HCT116 (cell line): ENCODE results near the gene GPRIN2. TPM values are rescaled to one million over a fixed set of nuclear protein-coding genes. Genes with fewer than 3 reads are reported as not detected.

Experiments
- ATAC-seq: fragments of 200-7000 bp; cut with Tn5 transposase; 2 replicates; pipeline ENCODE4 v1.9.1; 2020; ENCODE audit warnings: mild to moderate bottlenecking, moderate library complexity
- BruUV-seq: library from RNA; stranded (reverse); fragments of 400-500 nt; replicated peaks from 2 replicates; lab custom pipeline; 2021; lab: Mats Ljungman, UMichigan
- CTCF ChIA-PET: fragments of 300-600 bp; sonication (Branson Sonifier 250); formaldehyde crosslinking; loops from one replicate; lab custom pipeline; 2021; ENCODE audit warnings: antibody characterized with exemption; lab: Charles Lee
- POLR2A ChIA-PET: fragments of 300-600, 350-600 bp; sonication (Branson Sonifier 250); formaldehyde crosslinking; loops from one replicate; lab custom pipeline; 2021; ENCODE audit warnings: antibody characterized with exemption; lab: Charles Lee
- RAD21 ChIA-PET, 2 experiments: fragments of 300-600 bp; sonication (Branson Sonifier 250); formaldehyde crosslinking; loops; one replicate each; lab custom pipeline; 2023; ENCODE audit warnings: low total read pairs in 2 of 2; ENCODE audit not compliant: uncharacterized antibody in 2 of 2, unreplicated experiment in 2 of 2, low non-redundant PET in 1 of 2; lab: Charles Lee
- DNase-seq: peaks from one replicate; pipeline ENCODE4 v3.0.0-alpha.2; 2010; ENCODE audit warnings: low read depth, low spot score
- H2AFZ ChIP-seq: fragments of 200-600 bp; shearing (Covaris generic), sonication (generic); 2 replicates; pipeline ENCODE4 v1.6.1; 2017; ENCODE audit warnings: low read depth, mixed run types, mixed read lengths, antibody characterized with exemption, low read length; ENCODE audit not compliant: poor library complexity, severe bottlenecking
- H3K27ac ChIP-seq: 2 replicates; pipeline ENCODE4 v1.5.1; 2012; ENCODE audit warnings: low read depth, low read length
- H3K27me3 ChIP-seq: fragments of 200-600 bp; sonication (generic); 2 replicates; pipeline ENCODE4 v1.6.1; 2016; ENCODE audit warnings: mixed run types, low read length, mixed read lengths; ENCODE audit not compliant: insufficient read depth
- H3K36me3 ChIP-seq, 2 experiments: fragments of 200-500 bp in 1 of 2; fragments of 200-600 bp in 1 of 2; sonication (Bioruptor generic) in 1 of 2; sonication (generic) in 1 of 2; 2 replicates each; pipeline versions ENCODE4 v1.5.1 to v1.6.1; 2014 to 2016; ENCODE audit warnings: low read length in 2 of 2, inconsistent platforms in 1 of 2, mixed read lengths in 1 of 2, mixed run types in 1 of 2; ENCODE audit not compliant: insufficient read depth in 2 of 2, control insufficient read depth in 1 of 2
- H3K4me1 ChIP-seq, 2 experiments: fragments of 200-600 bp in 1 of 2; sonication (generic) in 1 of 2; 2 replicates each; pipeline versions ENCODE4 v1.5.1 to v1.6.1; 2012 to 2017; ENCODE audit warnings: low read length in 2 of 2, inconsistent platforms in 1 of 2, mild to moderate bottlenecking in 1 of 2, mixed read lengths in 1 of 2, mixed run types in 1 of 2, moderate library complexity in 1 of 2; ENCODE audit not compliant: insufficient read depth in 2 of 2, control insufficient read depth in 1 of 2
- H3K4me2 ChIP-seq: fragments of 200-600 bp; sonication (generic); 2 replicates; pipeline ENCODE4 v1.6.1; 2017; ENCODE audit warnings: mixed run types, low read length, mixed read lengths
- H3K4me3 ChIP-seq, 2 experiments: fragments of 200-600 bp in 1 of 2; sonication (generic) in 1 of 2; replicated peaks in 1 of 2; 2 replicates each; pipeline ENCODE4 v1.5.1; 2011 to 2016; ENCODE audit warnings: low read length in 2 of 2, control low read depth in 1 of 2, low read depth in 1 of 2, mild to moderate bottlenecking in 1 of 2, mixed read lengths in 1 of 2, mixed run types in 1 of 2
- H3K79me2 ChIP-seq: fragments of 200-600 bp; sonication (generic); 2 replicates; pipeline ENCODE4 v1.6.1; 2017; ENCODE audit warnings: mild to moderate bottlenecking, mixed run types, low read length, moderate library complexity, mixed read lengths; ENCODE audit not compliant: insufficient read depth
- H3K9ac ChIP-seq: fragments of 200-600 bp; sonication (generic); 2 replicates; pipeline ENCODE4 v1.6.1; 2016; ENCODE audit warnings: low read length, mixed read lengths
- H3K9me2 ChIP-seq: fragments of 200-600 bp; sonication (generic), shearing (Covaris generic); 2 replicates; pipeline ENCODE4 v1.6.1; 2017; ENCODE audit warnings: mixed run types, mild to moderate bottlenecking, moderate library complexity; ENCODE audit not compliant: insufficient read depth
- H3K9me3 ChIP-seq, 2 experiments: fragments of 200-500 bp in 1 of 2; fragments of 200-600 bp in 1 of 2; sonication (Bioruptor generic) in 1 of 2; sonication (generic) in 1 of 2; 2 replicates each; pipeline ENCODE4 v1.6.1; 2014 to 2017; ENCODE audit warnings: low read length in 2 of 2, mixed read lengths in 2 of 2, inconsistent platforms in 1 of 2, low read depth in 1 of 2, mild to moderate bottlenecking in 1 of 2, mixed run types in 1 of 2, moderate library complexity in 1 of 2; ENCODE audit not compliant: control insufficient read depth in 1 of 2, insufficient read depth in 1 of 2
- H4K20me1 ChIP-seq: fragments of 200-600 bp; sonication (generic), shearing (Covaris generic); 2 replicates; pipeline ENCODE4 v1.6.1; 2017; ENCODE audit warnings: mixed run types, mild to moderate bottlenecking, moderate library complexity; ENCODE audit not compliant: insufficient read depth
- CTCF ChIP-seq, 3 experiments: fragments of 200-600 bp in 1 of 3; sonication (generic) in 1 of 3; IDR thresholded peaks in 2 of 3; conservative IDR thresholded peaks in 1 of 3; 2 replicates each; pipeline ENCODE4 v1.5.1; 2012 to 2017; ENCODE audit warnings: low read depth in 2 of 3, low read length in 2 of 3, antibody characterized with exemption in 1 of 3, borderline replicate concordance in 1 of 3, control low read depth in 1 of 3, mild to moderate bottlenecking in 1 of 3, mixed read lengths in 1 of 3, mixed run types in 1 of 3, moderate library complexity in 1 of 3; ENCODE audit not compliant: insufficient read depth in 1 of 3
- ELF1 ChIP-seq: IDR thresholded peaks from 2 replicates; pipeline ENCODE4 v1.6.1; 2012; ENCODE audit warnings: low read depth, borderline replicate concordance
- EZH2 ChIP-seq: fragments of 200-600 bp; sonication (generic); IDR thresholded peaks from 2 replicates; pipeline ENCODE4 v1.6.1; 2017; ENCODE audit warnings: antibody characterized with exemption, mixed run types
- JUND ChIP-seq: IDR thresholded peaks from 2 replicates; pipeline ENCODE4 v1.6.1; 2012
- MAX ChIP-seq: IDR thresholded peaks from 2 replicates; pipeline ENCODE4 v1.6.1; 2012
- POLR2AphosphoS5 ChIP-seq: IDR thresholded peaks from 2 replicates; pipeline ENCODE4 v1.6.1; 2011; ENCODE audit warnings: mild to moderate bottlenecking, low read depth, low read length, moderate library complexity
- REST ChIP-seq: IDR thresholded peaks from 2 replicates; pipeline ENCODE4 v1.6.1; 2012; ENCODE audit warnings: low read depth
- SRF ChIP-seq: IDR thresholded peaks from 2 replicates; pipeline ENCODE4 v1.6.1; 2012; ENCODE audit warnings: low read depth
- intact Hi-C: fragments of 100-400 bp; cut with micrococcal nuclease; formaldehyde crosslinking; loops from 2 replicates; pipeline ENCODE4 v1.10.0; 2022
- total RNA-seq: library from RNA; stranded (reverse); gene quantifications from one replicate; pipeline ENCODE4 v1.2.1, GENCODE V29; 2021; ENCODE audit not compliant: unreplicated experiment
- TF ChIP-seq, protein P1 (sequence below): IDR thresholded peaks from 2 replicates; pipeline ENCODE4 v1.6.1; 2011; ENCODE audit warnings: mild to moderate bottlenecking, low read length, moderate library complexity; ENCODE audit not compliant: insufficient replicate concordance; ENCODE audit errors: extremely low read depth
- TF ChIP-seq, protein P2 (sequence below): IDR thresholded peaks from 2 replicates; pipeline ENCODE4 v1.6.1; 2012

Gene GPRIN2
- total RNA-seq, 1 experiment from 2014 or later = 1.7 TPM

DNA sequence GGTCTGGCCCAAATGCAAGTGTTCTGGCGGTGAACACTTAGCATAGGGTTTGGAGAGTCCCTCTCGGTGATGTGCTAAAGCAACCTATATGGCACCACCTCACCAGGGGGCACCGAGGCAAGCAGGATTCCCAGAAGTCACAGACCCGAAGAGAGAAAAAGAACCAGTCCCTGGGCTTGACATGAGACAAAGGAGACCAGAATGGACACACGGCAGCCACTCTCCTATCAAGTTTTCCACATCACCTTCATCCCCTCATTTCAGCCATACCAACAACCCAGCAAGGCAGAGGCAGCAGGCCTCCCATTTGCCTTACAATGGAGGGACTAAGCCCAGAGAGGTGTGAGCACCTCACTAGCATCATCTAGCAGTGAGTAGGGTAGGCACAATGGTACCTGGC, 19.7 kb downstream of the GPRIN2 start:
- CTCF ChIA-PET = no interaction called here
- no peaks in the 10 kb centered on the region for H3K9me2 ChIP-seq
- no peaks in the 10 kb centered on the region for H3K9me3 ChIP-seq
- H3K36me3 ChIP-seq = no peaks in the 10 kb centered on the region
- TF ChIP-seq ELF1 (no peak), SRF (no peak), CTCF (IDR thresholded peaks at IDR 0.05 in 2 of 3, conservative IDR thresholded peaks at IDR 0.05 in 1 of 3; ENCODE audit: borderline replicate concordance in 1 of 3, insufficient read depth in 1 of 3, low read depth in 2 of 3, low read length in 2 of 3) (no peak), EZH2 (no peak), MAX (no peak), REST (no peak), JUND (no peak), POLR2AphosphoS5 (no peak)
- TF ChIP-seq, protein P1, sequence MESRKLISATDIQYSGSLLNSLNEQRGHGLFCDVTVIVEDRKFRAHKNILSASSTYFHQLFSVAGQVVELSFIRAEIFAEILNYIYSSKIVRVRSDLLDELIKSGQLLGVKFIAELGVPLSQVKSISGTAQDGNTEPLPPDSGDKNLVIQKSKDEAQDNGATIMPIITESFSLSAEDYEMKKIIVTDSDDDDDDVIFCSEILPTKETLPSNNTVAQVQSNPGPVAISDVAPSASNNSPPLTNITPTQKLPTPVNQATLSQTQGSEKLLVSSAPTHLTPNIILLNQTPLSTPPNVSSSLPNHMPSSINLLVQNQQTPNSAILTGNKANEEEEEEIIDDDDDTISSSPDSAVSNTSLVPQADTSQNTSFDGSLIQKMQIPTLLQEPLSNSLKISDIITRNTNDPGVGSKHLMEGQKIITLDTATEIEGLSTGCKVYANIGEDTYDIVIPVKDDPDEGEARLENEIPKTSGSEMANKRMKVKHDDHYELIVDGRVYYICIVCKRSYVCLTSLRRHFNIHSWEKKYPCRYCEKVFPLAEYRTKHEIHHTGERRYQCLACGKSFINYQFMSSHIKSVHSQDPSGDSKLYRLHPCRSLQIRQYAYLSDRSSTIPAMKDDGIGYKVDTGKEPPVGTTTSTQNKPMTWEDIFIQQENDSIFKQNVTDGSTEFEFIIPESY = no peak
- TF ChIP-seq, protein P2, sequence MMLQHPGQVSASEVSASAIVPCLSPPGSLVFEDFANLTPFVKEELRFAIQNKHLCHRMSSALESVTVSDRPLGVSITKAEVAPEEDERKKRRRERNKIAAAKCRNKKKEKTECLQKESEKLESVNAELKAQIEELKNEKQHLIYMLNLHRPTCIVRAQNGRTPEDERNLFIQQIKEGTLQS = no peak
- H3K27ac ChIP-seq = no peak overlapping the region
- H3K4me2 ChIP-seq = no peak overlapping the region
- no peak overlapping the region for H3K9ac ChIP-seq
- ATAC-seq (no peak), DNase-seq (no peak)
- RAD21 ChIA-PET = no interaction called here
- intact Hi-C loops = no loop called here
- no TSS peak for BruUV-seq
- no peaks in the 10 kb centered on the region for H3K79me2 ChIP-seq
- H3K4me1 ChIP-seq = no peaks in the 10 kb centered on the region
- H2AFZ ChIP-seq = no peak overlapping the region
- no peaks in the 10 kb centered on the region for H4K20me1 ChIP-seq
- H3K27me3 ChIP-seq = no peaks in the 10 kb centered on the region
- H3K4me3 ChIP-seq = no peak overlapping the region
- POLR2A ChIA-PET = interaction anchor here (0.6 kb wide), 1 partner anchor 12 kb away, joined by 3 read pairs; no protein-coding TSS in a partner anchor
